GM21526 (cell line): ENCODE results near the gene LRRC58.
"Not testable (repeated sequence)": the region's sequence is repeated elsewhere in the genome, so short reads cannot be mapped to it uniquely, and the experiment has no call there.

Experiments
- ATAC-seq: cut with Tn5 transposase; IDR thresholded peaks from one replicate; pipeline ENCODE4 v1.9.1; 2021; ENCODE audit warnings: moderate library complexity; ENCODE audit not compliant: unreplicated experiment, low FRiP score

The LRRC58 gene

DNA sequence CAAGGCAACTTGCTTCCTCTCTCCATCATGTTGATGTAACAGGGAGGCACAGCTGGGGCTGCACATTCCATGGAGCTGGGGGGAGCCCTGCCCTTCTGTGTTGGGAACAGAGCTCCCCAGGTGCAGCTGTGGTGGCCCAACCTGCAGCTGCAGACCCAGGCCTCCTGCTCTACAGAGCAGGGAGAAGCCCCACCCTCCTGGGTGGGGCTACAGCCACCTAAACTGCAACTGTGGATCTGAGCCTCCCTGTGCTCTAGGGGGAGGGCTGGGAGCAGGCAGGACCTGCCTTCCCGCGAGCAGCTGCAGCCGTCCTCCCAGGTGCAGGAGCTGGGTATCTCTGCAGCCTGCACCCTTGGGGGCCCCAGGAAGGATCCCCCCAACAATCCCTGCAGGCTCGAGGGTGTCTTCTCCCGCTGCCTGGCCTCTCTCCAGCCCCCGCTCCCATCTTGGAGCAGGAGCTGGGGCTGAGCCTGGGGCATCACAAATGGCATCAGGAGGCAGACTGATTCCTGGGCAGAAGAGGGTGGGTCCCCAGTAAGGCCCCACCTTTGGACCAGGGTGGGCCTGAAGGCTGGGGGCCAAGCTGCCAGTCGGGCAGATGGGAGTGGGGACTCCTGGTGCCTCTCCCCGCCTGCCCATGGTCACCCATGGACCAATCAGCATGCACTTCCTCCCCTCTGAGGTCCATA is 7.4 kb downstream of the LRRC58 start:
- no peak for ATAC-seq

DNA sequence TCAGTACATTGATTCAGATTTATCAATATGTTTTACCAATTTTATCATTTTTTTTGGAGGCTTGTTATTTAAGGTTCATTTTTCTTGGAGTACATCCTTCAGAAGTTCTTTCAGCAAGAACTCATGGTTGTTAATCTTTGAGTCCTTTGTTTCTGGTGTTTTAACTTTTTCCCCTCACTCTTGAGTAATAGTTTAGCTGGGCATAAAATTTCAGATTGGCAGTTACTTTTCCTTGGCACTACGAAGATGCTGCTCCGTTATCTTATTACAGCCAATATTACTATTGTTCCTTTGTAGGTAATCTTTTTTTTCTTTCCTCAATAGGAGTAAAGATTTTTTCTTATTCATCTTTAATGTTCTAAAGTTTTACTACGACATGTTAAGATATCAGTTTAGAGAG is 9.8 kb downstream of the LRRC58 start:
- ATAC-seq: no peak

DNA sequence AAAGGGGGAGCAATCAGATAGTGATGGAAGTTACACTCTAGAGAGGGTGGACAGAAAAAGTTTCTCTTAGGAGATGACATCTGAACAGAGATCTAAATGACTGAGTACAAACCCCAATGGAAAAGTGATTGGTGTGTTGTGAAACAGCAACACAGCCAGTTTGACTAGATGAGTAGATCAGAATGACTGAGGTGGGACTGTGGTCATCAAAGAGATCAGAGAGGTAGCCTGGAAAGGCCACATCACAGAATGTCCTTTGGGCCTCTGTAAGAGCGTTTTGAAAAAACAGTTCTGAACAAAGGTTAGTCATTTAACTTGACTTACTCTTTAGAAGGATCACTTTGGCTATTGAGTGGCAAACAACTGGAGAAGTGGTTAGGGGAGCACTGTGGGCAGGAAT is 10.6 kb downstream of the LRRC58 start:
- no peak for ATAC-seq

DNA sequence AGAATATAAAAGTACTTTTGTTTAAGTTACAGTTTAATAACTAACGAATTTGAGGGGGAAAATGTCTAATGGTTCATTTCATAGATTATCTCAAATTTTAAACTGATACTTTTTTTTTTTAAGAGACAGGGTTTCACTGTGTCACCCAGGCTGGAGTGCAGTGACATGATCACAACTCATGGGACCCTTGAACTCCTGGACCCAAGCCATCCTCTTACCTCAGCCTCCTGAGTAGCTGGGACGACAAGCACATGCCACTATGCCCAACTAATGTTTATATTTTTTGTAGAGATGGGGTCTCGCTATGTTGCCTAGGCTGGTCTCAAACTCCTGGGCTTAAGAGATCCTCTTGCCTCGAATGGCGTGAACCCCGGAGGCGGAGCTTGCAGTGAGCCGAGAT is 16.5 kb downstream of the LRRC58 start:
- ATAC-seq: no peak

DNA sequence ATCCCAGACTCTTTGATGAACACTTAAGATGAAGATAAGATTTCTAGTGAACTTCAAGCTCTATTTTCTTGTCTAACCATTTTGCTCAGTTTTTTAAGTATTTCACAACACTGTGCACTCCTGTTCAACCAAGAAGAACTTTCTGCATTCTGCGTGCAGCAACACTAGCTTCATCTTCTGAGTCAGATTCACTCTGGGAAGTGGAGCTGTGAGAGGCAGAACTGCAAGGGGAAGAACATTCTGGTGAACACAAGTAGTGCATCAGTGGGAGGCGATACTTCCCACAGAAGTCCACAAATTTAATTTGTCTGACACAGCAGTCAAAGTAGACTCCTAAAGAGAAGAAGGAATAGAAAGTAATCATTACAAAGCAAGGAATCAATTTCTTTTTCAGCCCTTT is 18.1 kb downstream of the LRRC58 start:
- no peak for ATAC-seq

DNA sequence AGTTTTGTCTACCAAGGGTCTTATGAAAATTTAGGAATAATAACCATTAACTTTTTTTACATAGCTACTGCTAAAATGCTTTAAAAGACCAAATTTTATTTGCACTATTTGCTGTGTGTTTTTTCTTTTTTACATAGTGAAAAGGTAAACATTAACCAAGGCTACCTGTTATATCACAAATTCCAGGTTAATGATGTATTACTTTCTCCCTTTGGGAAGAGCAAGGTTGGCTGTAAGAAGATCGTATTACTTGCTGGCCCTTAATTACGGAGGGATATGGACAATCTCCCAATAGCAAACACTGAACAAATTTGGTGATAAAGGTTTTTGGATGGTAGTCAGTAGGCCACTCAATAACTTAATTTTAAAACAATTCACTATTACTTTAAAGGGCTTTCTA is 22.4 kb downstream of the LRRC58 start:
- ATAC-seq: no peak

DNA sequence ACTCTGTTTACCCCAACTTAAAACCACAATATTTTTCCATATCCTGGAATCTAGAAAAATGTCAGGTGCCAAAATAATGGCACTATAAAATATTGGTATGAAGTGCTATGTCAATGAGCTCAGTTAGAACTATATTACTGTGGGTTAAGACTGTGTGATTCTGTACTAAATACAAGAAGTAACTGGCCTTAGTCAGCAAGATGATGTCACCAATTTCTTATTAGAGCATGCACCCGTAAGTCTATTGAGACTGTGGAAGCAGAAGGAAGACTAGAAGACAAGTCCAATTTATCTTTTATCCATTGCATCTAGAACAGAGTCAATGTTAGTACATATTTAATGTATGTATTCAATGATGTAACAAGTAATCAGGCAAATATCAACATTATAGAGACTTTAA is 25.0 kb downstream of the LRRC58 start:
- ATAC-seq: no peak

DNA sequence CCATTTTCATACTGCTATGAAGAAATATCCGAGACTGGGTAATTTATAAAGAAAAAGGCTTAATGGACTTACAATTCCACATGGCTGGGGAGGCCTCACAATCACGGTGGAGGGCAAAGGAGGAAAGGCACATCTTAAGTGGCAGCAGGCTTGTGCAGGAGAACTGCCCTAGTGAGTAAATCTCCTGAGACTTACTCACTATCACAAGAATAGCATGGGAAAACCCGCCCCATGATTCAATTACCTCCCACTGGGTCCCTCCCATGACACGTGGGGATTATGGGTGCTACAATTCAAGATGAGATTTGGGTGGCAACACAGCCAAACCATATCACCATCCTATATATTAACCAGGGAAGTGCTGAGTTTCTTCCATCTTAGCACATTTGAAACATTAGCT is 25.4 kb downstream of the LRRC58 start:
- not testable (repeated sequence) for ATAC-seq

DNA sequence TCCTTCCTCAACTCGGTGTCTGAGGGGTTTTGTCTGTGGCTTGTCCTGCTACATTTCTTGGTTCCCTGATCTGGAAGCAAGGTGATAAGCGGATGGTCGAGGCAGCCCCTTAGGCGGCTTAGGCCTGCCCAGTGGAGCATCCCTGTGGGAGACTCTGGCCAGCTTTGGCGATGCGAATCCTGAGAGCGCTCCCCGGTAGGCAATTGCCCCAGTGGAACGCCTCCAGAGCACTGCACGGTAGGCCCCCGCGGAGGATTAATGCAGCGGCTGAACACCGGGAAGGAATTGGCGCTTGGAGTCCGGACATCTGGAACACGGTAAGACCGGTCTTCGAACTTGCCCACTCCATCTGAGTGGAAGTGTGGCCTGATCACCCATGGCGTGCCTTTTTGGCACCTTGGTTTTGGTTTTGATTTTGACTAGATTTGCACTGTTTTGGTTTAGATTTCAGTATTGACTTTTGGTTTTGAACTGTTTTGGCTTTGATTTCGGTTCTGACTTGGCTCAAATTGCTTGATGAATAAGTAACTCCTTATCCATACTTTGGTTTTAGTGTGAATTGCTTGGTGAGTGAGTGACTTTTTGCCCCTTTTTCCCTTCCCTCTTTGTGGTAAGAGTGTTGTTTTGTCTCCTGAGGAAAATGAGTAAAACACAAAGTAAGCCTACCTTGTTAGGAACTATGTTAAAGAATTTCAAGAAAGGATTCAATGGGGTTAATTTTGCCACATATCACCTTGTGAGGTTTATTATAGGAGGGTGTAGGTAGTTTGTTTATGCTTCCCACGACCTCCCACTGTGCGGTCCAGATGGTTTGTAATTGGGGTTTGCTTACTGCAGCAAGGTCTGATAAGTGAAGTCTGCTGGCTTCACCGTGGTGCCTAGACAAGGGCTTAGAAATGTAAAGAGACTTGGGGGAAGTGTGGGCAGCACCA is 37.0 kb downstream of the LRRC58 start:
- ATAC-seq: no peak

DNA sequence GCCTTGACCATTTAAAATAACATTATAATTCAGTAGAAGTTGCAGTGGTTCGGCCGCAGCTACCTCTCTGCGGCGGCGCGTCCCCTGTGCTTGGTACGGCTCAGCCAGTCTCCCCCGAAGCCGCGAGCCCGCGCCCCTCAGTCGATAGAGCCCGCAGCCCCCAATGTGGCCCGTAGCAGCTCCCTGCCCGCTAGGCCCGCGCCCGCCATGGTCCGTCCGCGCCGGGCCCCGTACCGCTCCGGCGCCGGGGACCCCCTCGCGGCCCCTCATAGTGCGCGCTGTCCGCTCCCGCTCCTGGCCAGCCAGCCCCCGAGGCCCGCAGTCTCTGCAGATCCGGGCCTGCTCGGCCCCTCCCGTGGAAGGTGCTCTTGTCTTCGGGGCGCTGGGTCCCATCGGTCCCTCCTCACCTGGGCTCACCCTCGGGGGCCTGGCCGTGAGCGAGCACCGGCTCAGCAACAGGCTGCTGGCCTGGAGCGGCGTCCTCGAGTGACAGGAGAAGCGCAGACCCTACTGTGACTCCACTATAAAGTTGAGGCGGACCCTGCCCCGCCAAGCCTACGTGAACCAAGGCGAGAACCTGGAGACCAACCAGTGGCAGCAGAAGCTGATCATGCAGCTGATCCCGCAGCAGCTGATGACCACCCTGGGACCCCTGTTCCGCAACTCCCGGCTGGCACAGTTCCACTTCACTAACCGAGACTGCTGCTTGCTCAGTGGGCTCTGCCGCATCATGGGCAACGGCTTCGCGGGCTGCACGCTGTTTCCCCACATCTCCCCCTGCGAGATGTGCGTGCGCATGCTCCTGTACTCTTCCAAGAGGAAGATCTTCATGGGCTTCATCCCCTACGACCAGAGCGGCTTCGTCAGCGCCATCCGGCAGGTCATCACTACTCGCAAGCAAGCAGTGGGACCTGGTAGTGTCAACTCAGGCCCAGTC is 42.4 kb downstream of the LRRC58 start:
- ATAC-seq: no peak

DNA sequence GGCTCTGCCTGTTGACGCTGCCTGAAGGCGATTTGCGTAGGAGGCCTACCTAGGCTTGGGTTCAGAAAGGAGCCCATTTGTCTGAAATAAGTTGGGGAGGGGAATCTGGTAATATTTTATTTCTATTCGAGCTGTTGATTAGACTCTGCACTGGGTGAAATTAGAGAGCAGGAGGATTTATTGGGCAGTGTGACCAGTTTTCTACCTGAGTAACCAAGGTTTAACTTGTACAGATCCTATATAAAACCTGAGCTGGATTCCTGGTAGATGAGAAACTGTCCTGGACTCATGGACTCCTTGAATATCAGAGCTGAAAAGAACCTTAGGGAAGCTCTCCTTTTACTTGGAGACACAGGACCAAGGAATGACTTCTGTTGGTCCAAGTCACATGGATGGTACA is 44.5 kb downstream of the LRRC58 start:
- ATAC-seq: no peak

DNA sequence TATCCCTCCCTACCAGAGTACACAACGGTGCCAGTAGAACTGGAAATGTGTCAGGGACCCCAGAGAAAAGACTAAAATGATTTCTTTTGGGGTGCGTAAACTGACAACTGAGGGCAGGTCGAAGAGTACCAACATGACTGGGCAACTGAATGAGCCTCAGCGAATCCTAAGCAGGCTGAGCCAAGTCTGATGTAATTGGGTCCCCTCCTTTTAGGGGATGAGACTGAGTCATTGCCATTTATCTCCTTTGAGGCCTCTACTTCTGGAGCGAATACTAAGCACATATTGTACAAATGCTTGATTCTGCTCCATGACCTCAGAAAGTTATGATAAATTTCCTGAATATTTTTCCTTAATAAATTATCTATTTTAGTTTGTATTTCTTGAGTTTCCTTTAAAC is 46.8 kb downstream of the LRRC58 start:
- ATAC-seq: no peak

DNA sequence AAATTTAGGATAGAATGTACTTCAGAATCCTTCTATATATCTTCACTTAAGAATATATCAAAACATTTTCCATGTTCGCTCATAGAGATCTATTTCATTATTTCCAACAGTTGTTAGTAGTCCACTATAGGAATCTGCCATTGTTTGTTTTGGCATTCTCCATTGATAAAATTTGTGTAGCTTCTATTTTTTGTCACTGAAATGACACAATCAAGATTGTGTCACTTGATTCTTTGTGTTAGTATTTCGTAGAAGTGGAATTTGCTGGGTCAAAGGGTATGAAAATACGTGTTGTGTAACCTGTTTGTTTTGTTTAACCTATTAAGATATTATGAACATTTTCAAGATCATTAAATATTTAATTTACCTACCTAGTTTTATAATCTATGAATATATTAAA is 48.2 kb downstream of the LRRC58 start:
- no peak for ATAC-seq

DNA sequence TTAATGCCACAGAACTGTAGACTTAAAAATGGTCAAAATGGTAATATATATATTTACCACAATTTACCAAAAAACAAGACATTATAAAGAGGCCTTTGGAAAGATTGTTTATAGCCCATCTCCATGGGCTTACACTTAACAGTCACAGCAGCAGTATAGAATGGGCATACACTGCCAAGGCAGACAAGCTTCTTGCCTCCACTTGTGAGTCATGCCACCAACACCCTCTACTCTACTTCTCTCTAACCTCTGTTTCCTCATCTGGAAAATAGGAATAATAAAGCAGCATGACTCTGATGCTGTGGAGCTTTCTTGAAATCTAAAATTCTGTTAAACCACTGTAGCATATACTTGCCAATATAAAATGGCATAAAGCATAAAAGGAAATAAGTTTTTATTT is 49.8 kb downstream of the LRRC58 start:
- ATAC-seq: no peak

DNA sequence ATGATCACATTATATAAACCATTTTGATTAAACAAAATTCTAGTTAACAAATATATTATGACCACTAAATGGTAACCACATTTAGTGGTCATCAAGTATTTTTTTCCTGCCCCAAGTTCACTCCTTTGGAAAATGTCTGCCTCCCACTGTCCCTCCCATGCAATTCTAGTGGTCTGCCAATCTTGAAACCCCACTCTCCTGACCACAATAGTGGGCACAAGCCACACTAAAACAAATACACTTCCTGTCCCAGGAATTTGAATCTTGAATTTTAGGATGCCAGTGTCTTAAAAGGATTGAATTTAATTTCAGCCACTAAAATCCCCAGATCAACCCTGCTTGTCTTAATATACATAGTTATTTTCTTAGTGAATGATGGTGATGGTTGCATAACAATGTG is 50.2 kb downstream of the LRRC58 start:
- no peak for ATAC-seq

DNA sequence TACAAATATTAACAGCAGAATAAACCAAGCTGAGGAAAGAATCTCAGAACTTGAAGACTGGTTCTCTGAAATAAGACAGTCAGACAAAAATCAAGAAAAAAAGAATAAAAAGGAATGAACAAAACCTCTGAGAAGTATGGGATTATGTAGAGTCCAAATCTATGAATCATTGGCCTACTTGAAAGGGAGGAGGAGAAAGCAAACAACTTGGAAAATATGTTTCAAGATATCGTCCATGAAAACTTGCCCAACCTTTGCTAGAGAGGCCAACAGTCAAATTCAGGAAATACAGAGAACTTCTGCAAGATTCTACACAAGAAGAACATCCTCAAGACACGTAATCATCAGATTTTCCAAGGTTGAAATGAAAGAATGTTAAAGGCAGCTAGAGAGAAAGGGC is 57.6 kb downstream of the LRRC58 start:
- not testable (repeated sequence) for ATAC-seq

DNA sequence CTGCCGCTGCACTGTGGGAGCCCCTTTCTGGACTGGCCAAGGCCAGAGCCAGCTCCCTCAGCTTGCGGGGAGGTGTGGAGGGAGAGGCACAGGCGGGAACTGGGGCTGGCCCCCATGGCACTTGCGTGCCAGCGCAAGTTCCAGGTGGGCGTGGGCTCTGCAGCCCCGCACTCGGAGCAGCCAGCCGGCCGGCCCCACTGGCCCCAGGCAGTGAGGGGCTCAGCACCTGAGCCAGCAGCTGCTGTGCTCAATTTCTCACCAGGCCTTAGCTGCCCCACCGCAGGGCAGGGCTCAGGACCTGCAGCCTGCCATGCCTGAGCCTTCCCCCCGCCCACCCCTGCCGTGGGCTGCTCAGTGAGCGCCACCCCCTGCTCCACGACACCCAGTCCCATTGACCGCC is 59.5 kb downstream of the LRRC58 start:
- no peak for ATAC-seq

DNA sequence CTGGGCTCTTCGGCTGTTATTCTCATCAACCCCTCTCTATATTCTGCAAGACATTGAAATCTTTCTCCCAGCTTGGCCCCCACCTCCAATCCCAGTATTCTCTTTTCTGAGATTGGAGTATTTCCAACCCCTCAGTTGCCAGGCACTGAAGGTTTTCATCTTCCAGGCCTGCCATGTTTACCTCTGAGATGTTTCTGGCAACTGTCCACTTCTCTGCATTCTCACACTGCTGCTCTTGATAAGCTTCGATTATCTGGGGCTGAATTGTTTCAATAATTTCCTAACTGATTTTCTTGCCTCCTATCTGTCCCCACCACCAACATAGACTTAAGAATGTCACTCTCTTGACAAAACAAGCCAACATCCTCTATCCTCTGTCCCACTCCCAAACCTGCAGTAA is 62.7 kb downstream of the LRRC58 start:
- ATAC-seq: no peak

DNA sequence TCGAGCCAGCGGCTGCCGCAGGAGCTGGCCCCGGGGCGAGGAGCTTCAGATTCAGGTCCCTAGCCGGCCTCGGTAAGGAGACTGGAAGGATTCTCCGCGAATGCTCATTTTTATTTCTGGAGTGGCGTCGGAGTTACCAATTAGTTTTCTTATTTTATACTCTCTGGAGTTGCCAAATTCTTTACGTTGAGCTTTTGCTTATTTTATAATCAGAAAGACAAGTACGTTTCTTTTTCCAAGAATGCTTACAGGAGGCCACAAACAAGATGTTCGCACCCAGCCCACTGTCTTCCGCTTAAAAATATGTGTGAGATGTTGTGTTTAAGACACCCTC is 63.7 kb downstream of the LRRC58 start:
- ATAC-seq: no peak

DNA sequence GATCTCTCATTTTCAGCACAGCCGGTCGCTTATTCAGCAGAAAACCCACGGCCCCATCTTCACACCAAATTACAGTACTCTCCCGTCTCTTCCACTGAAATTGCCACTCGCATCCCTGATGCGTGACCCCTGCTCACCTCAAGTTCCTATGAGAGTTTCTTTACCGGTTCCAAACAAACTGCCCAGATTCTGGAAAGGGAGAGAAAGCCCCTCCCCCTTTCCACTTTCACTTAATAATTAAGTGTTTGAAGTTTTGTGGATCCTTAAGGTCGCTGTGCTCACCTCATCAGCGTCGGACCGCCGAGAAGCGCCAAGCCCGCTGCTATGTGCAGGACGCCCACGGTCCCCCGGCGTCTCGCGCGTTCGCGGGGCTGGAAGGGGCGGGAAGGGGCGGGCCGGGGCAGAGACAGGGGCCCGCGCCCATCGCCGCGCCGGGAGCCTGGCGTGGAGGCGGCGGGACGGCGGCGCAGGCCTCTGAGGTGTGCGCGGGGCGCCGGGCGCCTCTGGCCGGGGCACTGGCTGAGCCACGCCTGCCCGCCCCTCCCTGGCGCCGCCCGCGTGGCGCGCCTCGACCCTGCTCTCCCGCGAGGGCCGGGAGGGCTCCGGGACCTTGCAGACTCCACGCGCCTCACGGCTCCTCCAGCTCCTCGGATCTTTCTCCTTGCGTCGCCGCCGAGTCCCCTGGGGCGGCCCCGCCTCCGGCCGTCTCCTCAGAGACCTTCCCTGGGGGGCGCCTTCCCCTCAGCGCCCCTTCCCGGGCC is 64.2 kb downstream of the LRRC58 start, which contains the start of gene GPR156:
GPR156 (minus strand) TSS at position 476 of the 761 bp plus-strand sequence. CDS start 41,124 bp downstream, outside the sequence.
- no peak for ATAC-seq
